NCI-H82 treated with DMSO at 0.1 percent for 48 hours (cell line): Measurements from ENCODE around the gene CCDC150.
"Not testable (repeated sequence)": the region's sequence is repeated elsewhere in the genome, so short reads cannot be mapped to it uniquely, and the experiment has no call there.

ENCODE experiments used
- DNase-seq: peaks from one replicate; lab custom pipeline; 2025; ENCODE audit not compliant: unreplicated experiment; lab: John Stamatoyannopoulos, UW

The CCDC150 gene

DNA sequence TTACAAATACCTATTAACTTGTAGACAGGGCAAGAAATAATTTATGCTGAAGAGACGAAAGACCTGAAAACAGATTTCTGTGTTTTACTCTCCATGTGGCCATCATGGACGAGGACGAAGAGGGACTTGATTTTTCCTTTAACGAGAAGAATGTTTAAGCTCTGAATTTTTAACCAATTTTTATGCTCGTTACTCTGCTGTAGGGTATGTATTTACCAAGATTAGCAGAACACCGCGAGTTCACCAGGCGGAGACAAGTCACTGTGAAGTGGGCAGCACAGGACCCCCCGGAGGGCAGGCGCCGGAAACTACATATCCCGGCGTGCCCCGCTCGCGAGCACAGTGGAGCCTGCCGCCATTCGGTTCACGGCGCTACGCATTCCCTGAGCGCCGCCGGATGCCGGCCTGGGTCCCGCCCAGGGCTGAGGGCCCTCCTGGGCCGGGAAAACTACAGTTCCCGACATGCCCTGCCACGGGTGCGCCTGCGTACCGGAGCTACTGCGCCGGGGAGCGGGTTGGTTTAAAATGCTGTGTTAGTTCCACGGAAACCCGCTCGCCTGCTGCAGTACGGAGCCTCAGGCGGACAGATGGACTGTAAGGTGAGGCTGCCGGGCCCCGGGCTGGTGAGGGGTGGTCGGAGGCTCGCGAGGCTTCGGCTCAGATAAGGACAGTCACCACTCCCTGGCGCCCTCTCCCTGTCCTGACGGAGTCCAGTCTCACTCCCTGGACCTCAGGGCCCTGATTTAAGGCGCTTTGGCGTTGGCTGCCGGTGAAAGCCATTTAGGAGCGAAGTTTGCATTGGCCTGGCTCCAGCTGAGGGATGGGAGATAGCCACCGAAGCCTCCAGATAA lies at the start of gene CCDC150:
CCDC150 (plus strand) TSS at position 536 of the 851 bp plus-strand sequence; CDS start at position 588, 52 bp downstream.
- DNase-seq, result peak; percentile 91

DNA sequence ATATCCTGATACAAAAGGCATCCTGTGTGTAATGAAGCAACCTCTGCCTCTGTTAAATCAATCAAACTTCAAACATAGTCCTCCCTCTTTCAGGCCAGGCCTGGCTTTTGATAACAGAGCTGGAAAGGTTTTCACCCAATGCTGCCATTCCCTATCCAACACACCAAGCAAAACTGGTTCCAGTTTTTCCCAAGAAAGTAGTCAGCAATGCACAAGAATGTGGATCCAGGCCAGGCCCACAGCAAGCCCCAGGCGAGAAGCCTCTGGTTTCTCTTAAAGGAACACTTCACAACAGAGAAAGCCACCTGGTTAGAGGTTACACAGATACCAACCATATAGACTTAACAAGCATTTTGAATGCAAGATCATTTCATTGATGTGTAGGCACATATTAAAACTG lies 49.2 kb upstream of the CCDC150 start:
- no peak for DNase-seq

GRCh38 chr2:196591004-196591403 lies 48.5 kb upstream of the CCDC150 start:
- no peak for DNase-seq

GRCh38 chr2:196591621-196592022 lies 47.9 kb upstream of the CCDC150 start:
- peak; percentile 70 for DNase-seq

DNA sequence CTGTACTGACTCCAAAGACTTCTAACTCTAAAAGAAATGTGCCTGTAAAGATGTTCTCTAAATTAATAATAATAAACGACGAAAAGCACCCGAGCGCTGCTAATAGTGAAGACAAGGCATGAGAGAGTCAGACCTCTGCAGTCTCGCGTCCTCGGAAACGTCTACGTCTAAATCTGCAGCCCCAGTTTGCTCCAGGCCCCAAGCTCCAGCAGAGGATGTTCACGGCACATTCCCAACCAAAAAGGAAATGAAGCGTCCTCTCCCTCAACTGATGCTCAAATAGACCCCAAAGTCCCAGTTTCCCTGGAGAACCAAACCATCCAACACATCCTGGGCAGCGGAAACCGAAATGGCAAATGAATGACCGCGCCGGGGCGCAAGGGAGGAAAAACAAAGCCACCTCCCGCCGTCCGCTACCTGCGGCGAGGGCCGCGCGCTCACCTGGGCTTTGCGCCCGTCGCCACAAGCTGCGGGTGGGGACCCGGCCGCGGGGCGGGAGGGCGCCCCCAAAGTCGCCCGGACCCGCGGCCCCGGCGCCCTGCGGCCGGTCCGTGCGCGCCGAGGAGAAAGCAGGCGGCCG lies 47.1 kb upstream of the CCDC150 start:
- peak; percentile 36 for DNase-seq

DNA sequence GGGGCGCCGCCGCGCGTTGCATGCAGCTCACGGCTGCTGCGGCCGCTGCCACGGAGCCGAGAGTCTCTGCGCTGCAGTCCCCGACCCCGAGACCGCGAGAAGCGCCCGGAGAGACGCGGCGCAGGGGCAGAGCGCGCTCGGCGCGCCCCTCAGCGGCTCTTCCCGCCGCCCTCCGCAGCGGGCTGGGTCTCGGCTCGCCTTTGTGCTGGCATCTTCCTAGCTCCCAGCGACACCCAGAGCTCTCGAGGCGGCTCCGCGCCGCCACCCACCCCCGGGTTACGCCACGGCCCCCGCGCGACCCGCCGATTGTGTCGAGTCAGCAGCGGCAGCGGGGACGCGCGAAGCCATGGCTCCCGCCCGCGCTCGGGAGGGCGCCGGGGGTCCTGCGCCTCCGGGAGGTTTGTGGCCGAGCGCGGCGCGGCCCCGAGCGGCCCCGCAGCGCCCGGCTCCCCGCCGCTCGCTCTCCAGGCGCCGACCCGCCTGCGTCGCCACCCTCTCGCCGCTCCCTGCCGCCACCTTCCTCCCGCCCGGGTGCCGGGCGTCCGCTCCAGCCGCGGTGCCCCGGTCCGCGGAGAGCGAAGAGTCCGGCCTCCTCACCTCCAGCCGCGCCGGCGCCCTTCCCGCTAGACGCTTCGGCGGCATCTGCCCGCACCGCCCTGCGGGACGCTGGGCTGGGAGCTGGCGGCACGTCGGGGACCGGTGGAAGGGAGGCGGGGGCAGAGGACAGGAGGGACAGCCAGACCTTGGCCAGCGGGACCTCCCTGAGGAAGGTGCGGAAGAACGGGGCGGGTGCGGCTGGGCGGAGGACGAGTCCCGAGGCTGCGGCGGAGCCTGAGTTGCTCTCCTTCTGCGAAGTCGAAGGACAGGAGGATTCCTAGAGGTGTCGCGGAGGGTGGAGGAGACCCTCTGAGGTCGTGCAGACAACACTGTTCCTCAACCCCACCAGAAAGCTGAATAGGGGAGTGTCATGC lies 46.3 kb upstream of the CCDC150 start, which contains the start of gene HECW2:
HECW2 (minus strand) TSS at position 644 of the 971 bp plus-strand sequence.
- DNase-seq, result peak; percentile 19

GRCh38 chr2:196594158-196594557 lies 45.4 kb upstream of the CCDC150 start:
- DNase-seq, result no peak

DNA sequence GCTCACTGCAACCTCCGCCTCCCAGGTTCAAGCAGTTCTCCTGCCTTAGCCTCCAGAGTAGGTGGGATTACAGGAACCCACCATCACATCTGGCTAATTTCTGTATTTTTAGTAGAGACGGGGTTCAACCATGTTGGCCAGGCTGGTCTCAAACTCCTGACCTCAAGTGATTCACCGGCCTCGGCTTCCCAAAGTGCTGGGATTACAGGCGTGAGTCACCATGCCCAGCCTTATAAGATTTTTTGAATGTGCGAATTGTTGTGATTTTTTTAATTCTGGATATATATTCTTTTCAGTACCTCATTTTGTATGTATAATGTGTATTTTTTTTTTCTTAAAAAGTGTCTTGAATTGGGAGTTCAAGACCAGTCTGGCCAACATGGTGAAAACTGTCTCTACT lies 42.0 kb upstream of the CCDC150 start:
- DNase-seq, result no peak

GRCh38 chr2:196598412-196598811 lies 41.1 kb upstream of the CCDC150 start:
- DNase-seq, result no peak

GRCh38 chr2:196598846-196599245 lies 40.7 kb upstream of the CCDC150 start:
- DNase-seq, result no peak

- DNase-seq, result no peak
These were observed 37.8 kb upstream of the CCDC150 start for GRCh38 chr2:196601430-196602306.

- DNase-seq, result no peak
These were observed 35.3 kb upstream of the CCDC150 start for GRCh38 chr2:196604196-196604595.

DNA sequence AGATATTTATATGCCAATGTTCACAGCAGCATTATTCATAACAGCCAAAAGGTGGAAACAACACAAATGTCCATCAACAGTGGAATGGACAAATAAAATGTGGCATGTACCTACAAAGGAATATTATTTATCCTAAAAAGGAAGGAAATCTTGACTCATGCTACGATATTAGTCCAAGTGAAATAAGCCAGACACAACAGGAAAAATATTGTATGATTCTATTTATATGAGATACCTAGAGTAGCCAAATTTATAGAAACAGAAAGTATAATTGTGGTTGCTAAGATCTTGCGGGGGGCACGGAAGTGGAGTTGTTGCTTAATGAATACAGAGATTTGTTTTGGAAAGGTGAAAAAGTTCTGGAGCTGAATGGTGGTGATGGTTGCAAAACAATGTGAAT lies 33.0 kb upstream of the CCDC150 start:
- no peak for DNase-seq

GRCh38 chr2:196607073-196607472 lies 32.4 kb upstream of the CCDC150 start:
- DNase-seq, result peak; percentile 67

- not testable (repeated sequence) for DNase-seq
These were observed 31.6 kb upstream of the CCDC150 start for GRCh38 chr2:196607896-196608295.

DNA sequence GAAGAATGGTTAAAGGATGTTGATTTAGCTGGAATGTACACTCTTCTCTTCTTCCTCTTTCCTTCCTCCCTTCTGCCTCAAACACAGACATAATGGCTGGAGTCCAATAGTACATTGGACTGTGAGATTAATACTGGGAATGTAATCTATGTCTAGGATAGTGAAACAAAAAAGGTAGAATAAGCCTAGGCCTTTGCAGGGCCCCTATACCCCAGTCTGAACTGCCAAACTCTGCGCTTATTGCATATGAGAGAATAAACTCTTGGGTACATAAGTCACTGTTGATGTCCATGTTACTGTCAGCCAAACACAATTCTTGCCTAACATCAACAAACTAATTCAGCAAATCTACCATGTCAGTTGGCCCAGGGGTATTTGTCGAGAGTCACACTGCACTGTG lies 29.7 kb upstream of the CCDC150 start:
- DNase-seq, result no peak

DNA sequence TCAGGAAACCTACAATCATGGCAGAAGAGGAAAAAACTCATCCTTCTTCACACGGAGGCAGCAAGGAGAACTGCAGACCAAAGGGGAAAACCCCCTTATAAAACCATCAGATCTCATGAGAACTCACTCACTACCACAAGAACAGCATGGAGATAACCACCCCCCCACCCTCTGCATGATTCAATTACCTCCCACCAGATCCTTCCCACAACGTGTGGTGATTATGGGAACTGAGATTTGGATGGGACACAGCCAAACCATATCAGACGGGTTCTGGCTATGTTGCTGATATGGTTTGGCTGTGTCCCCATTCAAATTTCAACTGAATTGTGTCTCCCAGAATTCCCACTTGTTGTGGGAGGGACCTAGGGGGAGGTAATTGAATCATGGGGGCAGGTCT lies 28.7 kb upstream of the CCDC150 start:
- no peak for DNase-seq

DNA sequence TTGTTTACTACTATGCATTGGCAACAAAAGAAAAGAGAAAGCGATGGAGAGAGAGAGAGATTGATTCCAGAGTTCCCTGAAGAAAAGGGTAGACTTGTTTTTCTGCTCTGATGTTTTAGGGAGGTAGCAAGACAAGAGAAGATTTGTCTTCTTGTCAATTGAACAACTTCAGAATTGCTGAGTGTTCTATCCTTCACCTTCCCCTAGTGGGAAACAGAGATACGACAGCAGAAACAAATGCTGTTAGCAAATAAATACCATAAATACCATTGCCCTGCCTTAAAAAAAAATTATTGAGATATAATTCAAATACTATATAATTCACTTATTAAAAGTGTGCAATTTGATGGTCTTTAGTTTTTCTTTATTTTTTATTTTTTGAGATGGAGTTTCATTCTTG lies 26.2 kb upstream of the CCDC150 start:
- DNase-seq, result no peak

- DNase-seq, result no peak
These were observed 22.1 kb upstream of the CCDC150 start for GRCh38 chr2:196617430-196617829.

GRCh38 chr2:196618661-196619060 lies 20.9 kb upstream of the CCDC150 start:
- DNase-seq, result no peak
